Heart left ventricle (tissue), 16 donors: ENCODE data around the gene RAB11FIP4. TPM values are rescaled to one million over a fixed set of nuclear protein-coding genes. Genes with fewer than 3 reads are reported as not detected.
A peak's percentile ranks its signal among the peaks of the same experiment; 100 is the strongest.

Source experiments
- ATAC-seq, 4 donors: fragments of 200-7000 bp; cut with Tn5 transposase; one replicate each; pipeline ENCODE4 v1.9.1; 2020 to 2022; ENCODE audit warnings: moderate library complexity in 4 of 4, mild to moderate bottlenecking in 3 of 4, moderate number of reproducible peaks in 1 of 4
- DNase-seq, 5 donors: peaks; one replicate each; pipeline ENCODE4 v3.0.0-alpha.2; 2020
- H3K27ac ChIP-seq, 12 donors: fragments of 200-600 bp; sonication (generic) in 4 of 12; one replicate each; pipeline versions ENCODE4 v1.5.0 to v1.8.0; 2016 to 2022; ENCODE audit warnings: mild to moderate bottlenecking in 2 of 12
- H3K27me3 ChIP-seq, 9 donors: fragments of 200-600 bp; sonication (generic) in 2 of 9; one replicate each; pipeline versions ENCODE4 v1.5.1 to v1.8.0; 2016 to 2022; ENCODE audit warnings: mild to moderate bottlenecking in 3 of 9
- H3K36me3 ChIP-seq, 9 donors: fragments of 200-600 bp; sonication (generic) in 2 of 9; one replicate each; pipeline versions ENCODE4 v1.5.0 to v1.8.0; 2018 to 2022; ENCODE audit warnings: mild to moderate bottlenecking in 2 of 9
- H3K4me1 ChIP-seq, 12 donors: fragments of 200-600 bp; sonication (generic) in 4 of 12; one replicate each; pipeline versions ENCODE4 v1.5.0 to v1.8.0; 2016 to 2022; ENCODE audit warnings: mild to moderate bottlenecking in 3 of 12
- H3K4me3 ChIP-seq, 12 donors: fragments of 200-600 bp; sonication (generic) in 4 of 12; one replicate each; pipeline versions ENCODE4 v1.5.0 to v1.8.0; 2017 to 2022; ENCODE audit warnings: mild to moderate bottlenecking in 9 of 12, moderate library complexity in 4 of 12
- H3K9me3 ChIP-seq, 12 donors: fragments of 200-600 bp; sonication (generic) in 4 of 12; one replicate each; pipeline versions ENCODE4 v1.5.0 to v1.8.0; 2016 to 2022; ENCODE audit warnings: mild to moderate bottlenecking in 1 of 12
- POLR2A ChIP-seq, 2 donors: fragments of 450-650 bp; IDR thresholded peaks; one replicate each; pipeline ENCODE4 v1.6.1; 2017; ENCODE audit warnings: antibody characterized with exemption in 2 of 2, mild to moderate bottlenecking in 2 of 2, moderate library complexity in 2 of 2
- WGBS, 4 donors: extraction: QIAGEN DNeasy Blood & Tissue Kit in 2 of 4; methylation state at CpG; one replicate each; pipeline versions ENCODE4 v1.1.5 to v1.1.7; 2013 to 2018; 5-methylcytosine and 5-hydroxymethylcytosine counted together
- intact Hi-C, 10 donors: fragments of 100-400 bp; cut with DNase I; formaldehyde crosslinking; loops; one replicate each; pipeline versions ENCODE4 v1.11.1 to v1.14.2; 2022
- polyA plus RNA-seq, 2 donors: library from polyadenylated mRNA; stranded (reverse); fragments of 200-250 nt; gene quantifications; one replicate each; pipeline ENCODE4 v1.2.3, GENCODE V29; 2013
- total RNA-seq, 9 donors: library from RNA; depleted of rRNA in 2 of 9; stranded (reverse); fragments of >200 nt in 2 of 9; fragmentation: NEBNext Ultra II Directional in 3 of 9; extraction: Animal tissue kit (Norgen Biotek cat#: 25700) in 3 of 9; gene quantifications; one replicate each; pipeline versions ENCODE4 v1.1.0 to v1.2.4, GENCODE V29; 2016 to 2023
- TF ChIP-seq, protein P1 (sequence below), 12 donors: fragments of 200-600 bp; sonication (generic) in 4 of 12; IDR thresholded peaks; one replicate each; pipeline versions ENCODE4 v1.5.0 to v1.8.0; 2018 to 2022; ENCODE audit warnings: antibody characterized with exemption in 12 of 12, mild to moderate bottlenecking in 5 of 12
- donor health status: ischemic (EF 13 %, LVEDD 7.1; RV severe dilation, severe dysfunction).
- donor health status: healthy with polysubstance abuse.
- donor health status: DM: no; HTN: yes; CAD: no.
- donor health status: DM: no; HTN: no; CAD: no.
- donor health status: ischemic (EF 25% LVEDD 6.9; RV normal size, moderate dysfunction).
- donor health status: ischemic (EF 25% LVEDD 5.7; RV mildly dilated, moderate dysfunction).
- donor health status: healthy.
- donor health status: DM: yes; HTN: yes; CAD: no.
- donor health status: ischemic (EF 35%, LVEDD 5.7; RV mildly dilated, moderate dysfunction).
- donor health status: nonischemic (EF 11% LVEDD 7.7; RV severe dilation, severe dysfunction).
- donor health status: DM: yes; HTN: yes; CAD: no.
- donor health status: PGD.
- donor health status: ischemic (EF 29% LVEDD 5.4; RV normal size, mild dysfunction).
- donor health status: nonischemic (EF 23%, LVEDD 6.1; RV moderate dilation, normal function).

The RAB11FIP4 gene
- total and polyA plus RNA-seq, 11 donors, result 1.5 to 13.7 (median 8.3) TPM

DNA sequence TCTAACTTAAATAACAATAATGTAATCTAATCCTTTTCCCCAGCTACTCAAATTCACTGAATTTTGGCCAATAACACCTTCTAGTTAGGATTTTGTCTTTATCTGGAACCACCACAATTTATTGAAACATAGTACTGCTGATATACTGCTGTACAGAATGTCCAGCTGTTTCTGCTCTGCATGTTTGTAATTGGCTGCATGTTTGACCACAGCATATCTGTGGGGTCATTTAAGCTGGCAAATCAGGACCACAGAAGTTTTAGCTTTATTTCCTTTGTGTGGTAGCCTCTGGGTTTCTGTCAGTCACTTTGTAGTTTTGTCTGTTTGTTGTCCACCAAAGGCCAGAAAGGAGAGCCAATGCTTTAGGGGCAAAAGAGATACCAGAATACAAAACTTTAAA lies 22.2 kb upstream of the RAB11FIP4 start:
- intact Hi-C loops, result no loop called here

DNA sequence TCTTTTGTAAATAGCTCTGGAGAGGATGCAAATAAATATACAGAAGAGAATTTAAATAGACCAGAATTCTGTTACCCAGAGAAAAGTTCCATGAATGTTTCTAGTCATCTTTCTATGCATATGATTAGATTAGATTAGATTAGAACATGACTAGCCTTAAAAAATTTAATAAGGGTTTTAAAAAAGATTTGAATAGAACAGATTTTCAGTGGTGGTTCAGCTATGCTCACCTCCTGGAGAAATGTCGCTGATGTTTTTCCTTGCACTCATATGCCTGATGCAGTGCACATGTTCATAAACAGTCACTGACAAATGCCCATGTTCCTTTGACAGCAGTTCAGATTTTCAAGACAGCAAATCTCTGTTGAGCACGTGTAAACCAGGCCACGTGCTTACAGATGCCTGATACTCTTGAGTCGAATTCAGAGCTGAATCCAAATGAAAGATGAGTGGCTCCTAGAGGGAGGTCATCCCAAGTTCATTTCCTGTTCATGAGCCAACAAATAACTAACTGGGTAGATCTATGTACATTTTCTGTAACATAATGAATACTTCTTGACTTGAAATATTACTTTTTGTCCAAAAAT lies 19.9 kb upstream of the RAB11FIP4 start:
- no peaks in the 10 kb centered on the region for H3K27me3 ChIP-seq
- no peaks in the 10 kb centered on the region for H3K9me3 ChIP-seq
- no peak for DNase-seq
- intact Hi-C loops, result no loop called here
- H3K4me1 ChIP-seq, result peaks cover 0 to 35% (median 1%) of the 10 kb centered on the region in 12 donors
- peaks cover 0 to 77% (median 35%) of the 10 kb centered on the region in 9 donors for H3K36me3 ChIP-seq
- H3K27ac ChIP-seq, result no peak overlapping the region
- 21 to 24% (median 22%) methylated on average over 4 of the region's 4 CpGs for WGBS, 4 donors
- no peak for ATAC-seq
- H3K4me3 ChIP-seq, result no peak overlapping the region
- TF ChIP-seq POLR2A (IDR thresholded peaks at IDR 0.05), result no peak
- TF ChIP-seq, protein P1, sequence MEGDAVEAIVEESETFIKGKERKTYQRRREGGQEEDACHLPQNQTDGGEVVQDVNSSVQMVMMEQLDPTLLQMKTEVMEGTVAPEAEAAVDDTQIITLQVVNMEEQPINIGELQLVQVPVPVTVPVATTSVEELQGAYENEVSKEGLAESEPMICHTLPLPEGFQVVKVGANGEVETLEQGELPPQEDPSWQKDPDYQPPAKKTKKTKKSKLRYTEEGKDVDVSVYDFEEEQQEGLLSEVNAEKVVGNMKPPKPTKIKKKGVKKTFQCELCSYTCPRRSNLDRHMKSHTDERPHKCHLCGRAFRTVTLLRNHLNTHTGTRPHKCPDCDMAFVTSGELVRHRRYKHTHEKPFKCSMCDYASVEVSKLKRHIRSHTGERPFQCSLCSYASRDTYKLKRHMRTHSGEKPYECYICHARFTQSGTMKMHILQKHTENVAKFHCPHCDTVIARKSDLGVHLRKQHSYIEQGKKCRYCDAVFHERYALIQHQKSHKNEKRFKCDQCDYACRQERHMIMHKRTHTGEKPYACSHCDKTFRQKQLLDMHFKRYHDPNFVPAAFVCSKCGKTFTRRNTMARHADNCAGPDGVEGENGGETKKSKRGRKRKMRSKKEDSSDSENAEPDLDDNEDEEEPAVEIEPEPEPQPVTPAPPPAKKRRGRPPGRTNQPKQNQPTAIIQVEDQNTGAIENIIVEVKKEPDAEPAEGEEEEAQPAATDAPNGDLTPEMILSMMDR (IDR thresholded peaks at IDR 0.05), result no peak

More for the DNA sequence above, 22.2 kb upstream of the RAB11FIP4 start:
- no peak for DNase-seq
- Histone ChIP-seq H3K27ac (no peak overlapping the region), H3K27me3 (no peaks in the 10 kb centered on the region), H3K9me3 (no peaks in the 10 kb centered on the region), H3K4me1 (peaks cover 0 to 35% (median 1%) of the 10 kb centered on the region in 12 donors), H3K36me3 (peaks cover 0 to 73% (median 26%) of the 10 kb centered on the region in 9 donors), H3K4me3 (no peak overlapping the region)
- ATAC-seq, result no peak
- TF ChIP-seq, protein P1 (IDR thresholded peaks at IDR 0.05), result no peak
- no peak for TF ChIP-seq POLR2A (IDR thresholded peaks at IDR 0.05)

DNA sequence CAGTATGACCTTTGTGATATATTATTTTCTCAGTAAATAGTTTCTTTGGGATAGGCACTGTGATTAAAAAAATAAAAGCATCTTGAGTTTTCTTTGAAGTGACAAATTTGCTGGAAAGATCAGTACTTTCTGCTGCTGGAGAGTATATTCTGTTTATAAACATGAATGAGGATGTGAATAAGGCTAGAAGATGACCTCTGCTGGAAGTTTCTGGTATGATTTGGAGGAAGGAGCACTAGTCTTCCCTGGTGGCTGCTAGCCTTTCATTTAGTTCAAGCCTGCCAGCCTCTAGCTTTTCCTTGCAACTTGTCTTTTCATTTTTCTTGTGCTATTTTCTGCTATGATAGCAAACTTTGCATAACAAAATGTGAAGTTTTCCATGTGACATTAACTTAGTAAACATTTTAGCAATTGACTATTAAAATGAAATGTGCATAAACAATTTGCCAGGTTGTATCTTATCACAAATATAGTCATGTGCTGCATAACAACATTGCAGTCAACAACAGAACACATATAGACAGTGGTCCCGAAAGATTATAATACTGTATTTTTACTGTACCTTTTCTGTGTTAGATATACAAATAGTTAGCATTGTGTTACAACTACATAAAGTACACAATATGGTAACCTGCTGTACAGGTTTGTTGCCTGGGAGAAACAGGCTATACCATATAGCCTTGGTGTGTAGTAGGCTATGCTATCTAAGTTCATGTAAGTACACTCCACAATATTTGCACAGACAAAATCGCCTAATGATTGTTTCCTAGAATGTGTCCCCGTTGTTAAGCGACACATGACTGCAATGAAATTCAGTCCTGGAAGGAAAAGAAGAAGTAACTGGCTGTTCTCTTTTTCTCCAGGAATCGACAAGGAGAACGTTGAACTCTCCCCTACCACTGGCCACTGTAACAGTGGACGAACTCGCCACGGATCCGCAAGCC lies 18.1 kb upstream of the RAB11FIP4 start:
- peak overlapping the region in 1 of 12 donors; percentile 12 for H3K4me3 ChIP-seq
- ATAC-seq, result peak in 3 of 4 donors; percentile 62 to 71 (median 65)

More for the DNA sequence above, 18.1 kb upstream of the RAB11FIP4 start:
- intact Hi-C loops, result no loop called here
- no peak for TF ChIP-seq POLR2A (IDR thresholded peaks at IDR 0.05)
- TF ChIP-seq, protein P1 (IDR thresholded peaks at IDR 0.05), result peak in 11 of 12 donors; percentile 16 to 58 (median 50)
- H3K4me1 ChIP-seq, result peaks cover 0 to 35% (median 1%) of the 10 kb centered on the region in 12 donors
- H3K9me3 ChIP-seq, result no peaks in the 10 kb centered on the region
- H3K27me3 ChIP-seq, result no peaks in the 10 kb centered on the region
- WGBS, 4 donors, result 90 to 93% (median 92%) methylated on average over 10 of the region's 10 CpGs
- H3K27ac ChIP-seq, result peak overlapping the region in 1 of 12 donors; percentile 68
- DNase-seq, result no peak
- H3K36me3 ChIP-seq, result peaks cover 0 to 71% (median 46%) of the 10 kb centered on the region in 9 donors
